Right lobe of liver (tissue), 4 donors: ENCODE results near the gene CYP26A1.

ENCODE experiments used
- CTCF ChIP-seq, 4 donors: fragments of 200-600 bp in 3 of 4; fragments of 450-650 bp in 1 of 4; IDR thresholded peaks; one replicate each; pipeline versions ENCODE4 v1.5.1 to v1.8.0; 2016 to 2022; ENCODE audit warnings: antibody characterized with exemption in 4 of 4, mild to moderate bottlenecking in 2 of 4
- POLR2A ChIP-seq: fragments of 450-650 bp; IDR thresholded peaks from one replicate; pipeline ENCODE4 v1.6.1; 2017; ENCODE audit warnings: antibody characterized with exemption, mild to moderate bottlenecking
- donor health status: DM: no; HTN: no; CAD: no.
- donor health status: DM: no; HTN: no; CAD: no.
- donor health status: DM: no; HTN: yes; CAD: no.

GRCh38 chr10:93113042-93113441 lies 39.3 kb downstream of the CYP26A1 start:
- no peak for TF ChIP-seq CTCF (IDR thresholded peaks at IDR 0.05)
- no peak for TF ChIP-seq POLR2A
